ENCODE measurements around the gene KRTAP5-10.

GRCh38 chr11:71542879-71543777, 22.2 kb upstream of the KRTAP5-10 start:
- no peak for TF ChIP-seq POLR2AphosphoS5 (IDR thresholded peaks at IDR 0.05)
- TF ChIP-seq CTCF (IDR thresholded peaks at IDR 0.05 in 8 of 11, conservative IDR thresholded peaks at IDR 0.05 in 3 of 11) = no peak
